Suprapubic skin (tissue), 4 donors: ENCODE data around the gene SAMD14. TPM values are rescaled to one million over a fixed set of nuclear protein-coding genes. Genes with fewer than 3 reads are reported as not detected.

Source experiments
- DNase-seq, 2 donors: peaks; one replicate each; pipeline ENCODE4 v3.0.0-alpha.2; 2019; ENCODE audit warnings: low spot score in 2 of 2
- H3K27ac ChIP-seq: fragments of 200-600 bp; sonication (generic); one replicate; pipeline ENCODE4 v1.5.1; 2019
- H3K27me3 ChIP-seq: fragments of 200-600 bp; sonication (generic); one replicate; pipeline ENCODE4 v1.5.1; 2019
- H3K36me3 ChIP-seq: fragments of 200-600 bp; sonication (generic); one replicate; pipeline ENCODE4 v1.5.1; 2019
- H3K4me1 ChIP-seq: fragments of 200-600 bp; sonication (generic); one replicate; pipeline ENCODE4 v1.5.1; 2019
- H3K4me3 ChIP-seq: fragments of 200-600 bp; sonication (generic); one replicate; pipeline ENCODE4 v1.5.1; 2019; ENCODE audit warnings: mild to moderate bottlenecking
- H3K9me3 ChIP-seq: fragments of 200-600 bp; sonication (generic); one replicate; pipeline ENCODE4 v1.5.1; 2019
- EP300 ChIP-seq: sonication (generic); formaldehyde crosslinking; IDR thresholded peaks from one replicate; pipeline ENCODE4 v1.6.1; 2017; ENCODE audit warnings: antibody characterized with exemption
- POLR2A ChIP-seq, 2 donors: fragments of 450-650 bp; IDR thresholded peaks; one replicate each; pipeline ENCODE4 v1.6.1; 2017; ENCODE audit warnings: antibody characterized with exemption in 2 of 2, mild to moderate bottlenecking in 2 of 2, moderate library complexity in 2 of 2
- POLR2AphosphoS5 ChIP-seq, 3 donors: sonication (generic); formaldehyde crosslinking; IDR thresholded peaks; one replicate each; pipeline ENCODE4 v1.6.1; 2017; ENCODE audit warnings: antibody characterized with exemption in 3 of 3
- WGBS: methylation state at CpG from one replicate; pipeline ENCODE4 v1.1.5; 2018; 5-methylcytosine and 5-hydroxymethylcytosine counted together
- total RNA-seq, 4 donors: library from RNA; depleted of rRNA; stranded (reverse); fragments of >200 nt; gene quantifications; one replicate each; pipeline ENCODE4 v1.1.0, GENCODE V29; 2016
- TF ChIP-seq, protein P1 (sequence below), 2 donors: fragments of 200-600 bp in 1 of 2; fragments of 450-650 bp in 1 of 2; sonication (generic) in 1 of 2; IDR thresholded peaks; one replicate each; pipeline ENCODE4 v1.5.1; 2016 to 2019; ENCODE audit warnings: antibody characterized with exemption in 2 of 2, mild to moderate bottlenecking in 1 of 2, moderate library complexity in 1 of 2

Gene SAMD14
- total RNA-seq, 4 donors from 2014 or later: 0.68 TPM; not detected in 3

DNA sequence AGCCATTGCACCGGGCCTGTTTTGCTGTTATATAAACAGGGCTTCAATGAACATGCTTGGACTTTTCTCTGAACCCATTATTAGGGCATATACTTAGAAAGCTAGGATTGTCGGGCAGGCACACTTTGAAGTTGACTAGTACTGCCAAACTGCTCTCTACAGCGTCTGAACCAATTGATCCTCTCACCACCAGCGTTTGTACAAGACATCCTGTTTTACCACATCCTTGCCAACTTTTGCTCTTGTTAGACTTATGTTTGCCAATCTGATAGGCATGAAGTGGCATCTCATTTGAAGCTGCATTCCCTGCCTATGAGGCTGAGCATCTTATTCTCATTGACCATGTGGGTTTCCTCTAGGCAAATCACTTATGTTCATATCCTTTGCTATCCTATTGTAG is 27.9 kb upstream of the SAMD14 start:
- 56% methylated on average over 4 of the region's 4 CpGs for WGBS
- no peaks in the 10 kb centered on the region for H3K27me3 ChIP-seq
- no peak overlapping the region for H3K27ac ChIP-seq
- H3K4me3 ChIP-seq: no peak overlapping the region
- no peak for TF ChIP-seq POLR2AphosphoS5 (IDR thresholded peaks at IDR 0.05)
- TF ChIP-seq EP300: no peak
- no peak for TF ChIP-seq POLR2A (IDR thresholded peaks at IDR 0.05)
- TF ChIP-seq, protein P1, sequence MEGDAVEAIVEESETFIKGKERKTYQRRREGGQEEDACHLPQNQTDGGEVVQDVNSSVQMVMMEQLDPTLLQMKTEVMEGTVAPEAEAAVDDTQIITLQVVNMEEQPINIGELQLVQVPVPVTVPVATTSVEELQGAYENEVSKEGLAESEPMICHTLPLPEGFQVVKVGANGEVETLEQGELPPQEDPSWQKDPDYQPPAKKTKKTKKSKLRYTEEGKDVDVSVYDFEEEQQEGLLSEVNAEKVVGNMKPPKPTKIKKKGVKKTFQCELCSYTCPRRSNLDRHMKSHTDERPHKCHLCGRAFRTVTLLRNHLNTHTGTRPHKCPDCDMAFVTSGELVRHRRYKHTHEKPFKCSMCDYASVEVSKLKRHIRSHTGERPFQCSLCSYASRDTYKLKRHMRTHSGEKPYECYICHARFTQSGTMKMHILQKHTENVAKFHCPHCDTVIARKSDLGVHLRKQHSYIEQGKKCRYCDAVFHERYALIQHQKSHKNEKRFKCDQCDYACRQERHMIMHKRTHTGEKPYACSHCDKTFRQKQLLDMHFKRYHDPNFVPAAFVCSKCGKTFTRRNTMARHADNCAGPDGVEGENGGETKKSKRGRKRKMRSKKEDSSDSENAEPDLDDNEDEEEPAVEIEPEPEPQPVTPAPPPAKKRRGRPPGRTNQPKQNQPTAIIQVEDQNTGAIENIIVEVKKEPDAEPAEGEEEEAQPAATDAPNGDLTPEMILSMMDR (IDR thresholded peaks at IDR 0.05): no peak
- H3K36me3 ChIP-seq: no peaks in the 10 kb centered on the region
- peaks cover 51% of the 10 kb centered on the region for H3K4me1 ChIP-seq
- no peak for DNase-seq
- H3K9me3 ChIP-seq: no peaks in the 10 kb centered on the region

DNA sequence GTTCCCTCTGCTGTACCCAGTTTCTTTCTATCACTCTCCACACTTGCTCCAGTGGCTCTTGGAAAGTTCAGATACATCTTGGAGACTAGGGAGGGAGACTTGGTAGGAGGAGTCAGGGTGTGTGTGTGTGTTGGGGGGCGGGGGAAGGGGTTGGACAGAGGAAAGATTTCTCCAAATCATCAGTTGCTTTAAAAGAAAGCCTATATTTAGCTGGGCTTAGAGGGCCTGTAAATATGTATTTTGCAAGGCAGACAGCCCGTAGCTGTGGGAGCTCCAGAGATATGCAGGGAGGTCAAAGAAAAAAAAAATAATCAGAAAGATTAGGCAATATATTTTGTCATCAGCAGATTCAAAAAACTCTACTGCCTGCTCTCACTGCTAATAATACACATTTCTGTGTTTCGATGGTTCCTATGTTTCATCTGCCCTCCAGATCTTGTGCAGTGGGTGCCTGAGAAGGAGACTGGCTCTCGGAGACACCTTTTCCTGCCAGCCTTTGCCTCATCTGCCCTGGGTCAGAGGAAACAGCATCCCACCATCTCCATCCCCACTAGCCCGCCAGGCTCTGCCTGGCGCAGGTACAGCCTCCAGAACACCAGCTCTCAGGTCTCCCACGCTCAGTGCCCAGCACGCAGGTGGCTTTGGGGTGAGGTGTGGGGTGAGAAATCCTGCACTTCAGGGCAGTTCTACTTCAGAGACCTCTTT is 25.3 kb upstream of the SAMD14 start:
- Histone ChIP-seq H3K36me3 (no peaks in the 10 kb centered on the region), H3K27ac (peak overlapping the region; percentile 81), H3K27me3 (no peaks in the 10 kb centered on the region), H3K4me3 (no peak overlapping the region), H3K9me3 (no peaks in the 10 kb centered on the region), H3K4me1 (peaks cover 55% of the 10 kb centered on the region)
- TF ChIP-seq EP300 (no peak), POLR2A (IDR thresholded peaks at IDR 0.05) (no peak), POLR2AphosphoS5 (IDR thresholded peaks at IDR 0.05) (no peak)
- TF ChIP-seq, protein P1 (IDR thresholded peaks at IDR 0.05): no peak
- no peak for DNase-seq
- 65% methylated on average over 8 of the region's 8 CpGs for WGBS

DNA sequence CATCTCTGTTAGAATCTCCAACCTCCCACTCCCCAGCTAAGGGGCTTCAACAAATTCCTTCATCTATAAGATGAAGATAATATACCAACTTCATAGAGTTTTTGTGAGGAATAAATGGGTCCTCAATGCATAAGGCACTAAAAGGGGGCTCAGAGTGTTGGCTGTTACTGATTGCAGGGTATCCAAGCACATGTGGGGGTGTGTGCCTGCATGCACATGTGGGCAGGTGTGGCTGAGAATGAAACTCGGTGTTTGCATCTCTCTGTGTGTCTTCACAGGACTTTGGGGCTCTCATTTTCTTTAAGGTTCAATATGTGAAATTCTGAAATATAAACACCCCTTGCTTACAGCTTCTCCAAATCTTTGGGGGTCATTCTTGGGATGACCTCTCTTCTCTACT is 24.6 kb upstream of the SAMD14 start:
- 21% methylated on average over 1 of the region's 1 CpG for WGBS
- no peaks in the 10 kb centered on the region for H3K36me3 ChIP-seq
- TF ChIP-seq POLR2AphosphoS5 (IDR thresholded peaks at IDR 0.05) (no peak), EP300 (no peak), POLR2A (IDR thresholded peaks at IDR 0.05) (no peak)
- TF ChIP-seq, protein P1 (IDR thresholded peaks at IDR 0.05): no peak
- H3K27me3 ChIP-seq: no peaks in the 10 kb centered on the region
- H3K4me1 ChIP-seq: peaks cover 58% of the 10 kb centered on the region
- no peaks in the 10 kb centered on the region for H3K9me3 ChIP-seq
- no peak for DNase-seq
- no peak overlapping the region for H3K4me3 ChIP-seq
- H3K27ac ChIP-seq: peak overlapping the region; percentile 81

DNA sequence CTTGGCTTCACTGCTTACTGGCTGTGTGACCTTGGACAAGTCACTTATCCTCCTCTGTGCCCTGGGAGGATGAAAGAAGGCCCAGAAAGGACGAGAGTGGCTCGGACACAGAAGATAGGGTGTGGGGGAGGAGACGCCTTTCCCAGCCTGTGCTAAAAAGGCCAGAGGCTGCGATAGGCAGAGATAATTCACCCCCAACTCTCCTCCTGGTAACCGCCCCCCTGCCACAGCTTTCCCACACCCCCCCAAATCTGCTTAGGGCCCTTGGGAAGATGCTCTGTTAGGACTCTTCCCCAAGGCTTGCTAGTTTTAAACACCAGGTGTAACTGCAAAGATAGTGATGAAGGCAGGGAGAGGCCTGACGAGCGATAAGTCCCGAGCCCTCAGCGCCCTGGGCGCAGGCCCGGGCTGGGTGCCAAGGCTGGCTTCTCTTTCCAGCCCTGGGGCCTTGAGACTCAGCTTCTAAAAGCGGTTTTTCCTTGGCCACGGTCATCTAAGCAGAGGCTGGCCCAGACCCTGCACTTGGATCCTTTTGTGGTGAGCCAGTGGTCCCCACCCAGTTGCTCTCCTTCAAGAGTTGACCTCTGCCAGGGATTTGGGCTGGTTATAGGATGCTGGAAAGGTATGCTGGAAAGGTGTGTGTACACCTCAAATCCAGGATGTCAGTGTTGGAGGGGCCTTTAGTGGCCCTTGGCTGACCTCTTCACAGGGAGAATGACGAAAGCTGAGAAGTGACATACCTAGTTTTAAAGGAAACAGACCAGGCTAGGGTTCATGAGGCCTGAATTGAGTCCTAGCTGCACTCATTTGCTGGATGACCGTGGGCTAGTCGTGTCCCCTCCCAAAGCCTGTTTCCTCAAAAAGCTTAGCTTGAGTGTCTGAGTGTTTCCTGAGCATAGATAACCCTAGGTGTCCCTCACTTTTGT is 24.0 kb upstream of the SAMD14 start:
- WGBS: 32% methylated on average over 16 of the region's 16 CpGs
- DNase-seq: no peak
- H3K36me3 ChIP-seq: no peaks in the 10 kb centered on the region
- H3K4me3 ChIP-seq: no peak overlapping the region
- H3K4me1 ChIP-seq: peaks cover 65% of the 10 kb centered on the region
- no peaks in the 10 kb centered on the region for H3K9me3 ChIP-seq
- H3K27ac ChIP-seq: peak overlapping the region; percentile 21
- no peaks in the 10 kb centered on the region for H3K27me3 ChIP-seq
- TF ChIP-seq POLR2A (IDR thresholded peaks at IDR 0.05): no peak
- no peak for TF ChIP-seq EP300
- no peak for TF ChIP-seq POLR2AphosphoS5 (IDR thresholded peaks at IDR 0.05)

DNA sequence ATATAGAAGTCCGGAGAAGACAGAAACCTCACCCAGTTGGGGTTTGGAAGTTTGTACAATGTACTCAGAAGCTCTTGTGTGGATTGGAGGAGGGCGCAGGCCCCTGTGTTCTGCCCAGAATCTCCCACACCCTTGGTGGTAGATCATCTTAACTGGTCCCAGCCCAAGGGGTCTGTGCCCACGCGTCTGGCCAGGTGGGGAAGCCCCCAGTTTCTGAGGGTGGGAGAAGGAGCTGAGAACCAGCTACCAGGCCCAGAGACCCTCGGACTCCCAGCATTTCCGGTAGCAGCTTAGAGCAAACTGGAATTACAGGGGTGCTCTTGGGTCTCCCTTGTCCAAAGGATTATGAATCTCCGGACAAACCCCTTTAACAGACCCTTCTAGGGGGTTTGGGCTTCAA is 22.8 kb upstream of the SAMD14 start:
- Histone ChIP-seq H3K27ac (peak overlapping the region; percentile 86), H3K27me3 (no peaks in the 10 kb centered on the region), H3K36me3 (no peaks in the 10 kb centered on the region), H3K4me1 (peaks cover 76% of the 10 kb centered on the region), H3K4me3 (no peak overlapping the region), H3K9me3 (no peaks in the 10 kb centered on the region)
- DNase-seq: no peak
- no peak for TF ChIP-seq POLR2A (IDR thresholded peaks at IDR 0.05)
- TF ChIP-seq, protein P1 (IDR thresholded peaks at IDR 0.05): no peak
- TF ChIP-seq EP300: no peak
- no peak for TF ChIP-seq POLR2AphosphoS5 (IDR thresholded peaks at IDR 0.05)
- 67% methylated on average over 3 of the region's 7 CpGs for WGBS
